ENCODE results near the gene CCL22. TPM values are rescaled to one million over a fixed set of nuclear protein-coding genes. Genes with fewer than 3 reads are reported as not detected.

The CCL22 gene
- total RNA-seq, 4 donors from 2014 or later = 0.40 to 3.3 TPM; not detected in 2

DNA sequence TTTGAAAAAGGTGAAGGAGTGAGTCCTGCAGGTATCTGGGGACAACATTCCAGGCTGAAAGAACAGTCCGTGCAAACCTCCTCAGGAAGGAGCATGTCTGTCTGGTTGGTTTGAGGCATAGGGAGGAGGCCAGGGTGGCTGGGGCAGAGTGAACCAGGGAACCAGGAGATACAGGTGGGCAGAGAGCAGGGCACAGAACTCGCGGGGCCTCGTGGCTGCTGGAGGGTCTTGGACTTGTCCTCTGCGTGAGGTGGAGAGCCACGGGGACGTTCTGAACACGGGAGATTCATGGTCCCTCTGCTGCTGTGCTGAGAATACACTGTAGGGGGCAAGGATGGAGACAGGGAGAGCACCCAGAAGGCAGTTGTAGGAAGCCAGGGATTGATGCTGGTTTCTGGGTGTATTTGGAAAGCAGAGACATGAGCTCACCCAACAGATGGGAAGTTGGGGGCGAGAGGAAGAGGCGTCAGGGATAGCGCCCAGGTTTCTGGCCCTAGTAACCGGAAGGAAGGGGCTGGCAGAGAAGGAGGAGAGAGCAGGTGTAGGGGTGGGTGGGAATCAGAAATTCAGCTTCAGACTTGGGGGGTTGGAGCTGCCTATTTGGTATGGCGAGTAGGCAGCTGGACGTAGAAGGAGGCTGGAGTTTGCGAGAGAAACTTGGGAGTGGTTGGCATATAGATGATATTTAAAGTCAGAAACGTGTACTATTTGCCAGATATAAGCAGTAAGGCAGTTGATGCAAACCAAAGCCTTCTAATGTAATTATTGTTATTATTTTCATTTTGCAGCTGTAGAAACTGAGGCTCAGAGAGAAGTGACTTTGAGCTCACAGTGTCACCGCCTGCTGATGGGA, 45.6 kb downstream of the CCL22 start, which contains the start of gene CCL17:
Gene CCL17 (plus strand): TSS at position 803 of the 853 bp plus-strand sequence. CDS start 9,166 bp downstream, outside the sequence.
- TF ChIP-seq, protein P1, sequence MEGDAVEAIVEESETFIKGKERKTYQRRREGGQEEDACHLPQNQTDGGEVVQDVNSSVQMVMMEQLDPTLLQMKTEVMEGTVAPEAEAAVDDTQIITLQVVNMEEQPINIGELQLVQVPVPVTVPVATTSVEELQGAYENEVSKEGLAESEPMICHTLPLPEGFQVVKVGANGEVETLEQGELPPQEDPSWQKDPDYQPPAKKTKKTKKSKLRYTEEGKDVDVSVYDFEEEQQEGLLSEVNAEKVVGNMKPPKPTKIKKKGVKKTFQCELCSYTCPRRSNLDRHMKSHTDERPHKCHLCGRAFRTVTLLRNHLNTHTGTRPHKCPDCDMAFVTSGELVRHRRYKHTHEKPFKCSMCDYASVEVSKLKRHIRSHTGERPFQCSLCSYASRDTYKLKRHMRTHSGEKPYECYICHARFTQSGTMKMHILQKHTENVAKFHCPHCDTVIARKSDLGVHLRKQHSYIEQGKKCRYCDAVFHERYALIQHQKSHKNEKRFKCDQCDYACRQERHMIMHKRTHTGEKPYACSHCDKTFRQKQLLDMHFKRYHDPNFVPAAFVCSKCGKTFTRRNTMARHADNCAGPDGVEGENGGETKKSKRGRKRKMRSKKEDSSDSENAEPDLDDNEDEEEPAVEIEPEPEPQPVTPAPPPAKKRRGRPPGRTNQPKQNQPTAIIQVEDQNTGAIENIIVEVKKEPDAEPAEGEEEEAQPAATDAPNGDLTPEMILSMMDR (IDR thresholded peaks at IDR 0.05) = no peak
- no peak for TF ChIP-seq POLR2A (IDR thresholded peaks at IDR 0.05)
- no peaks in the 10 kb centered on the region for H3K27me3 ChIP-seq
- H3K36me3 ChIP-seq = no peaks in the 10 kb centered on the region
- no peaks in the 10 kb centered on the region for H3K4me1 ChIP-seq
- no peak within 1 kb of the TSS for H3K27ac ChIP-seq
- no peaks in the 10 kb centered on the region for H3K9me3 ChIP-seq
- DNase-seq = no peak
- no peak within 1 kb of the TSS for H3K4me3 ChIP-seq

DNA sequence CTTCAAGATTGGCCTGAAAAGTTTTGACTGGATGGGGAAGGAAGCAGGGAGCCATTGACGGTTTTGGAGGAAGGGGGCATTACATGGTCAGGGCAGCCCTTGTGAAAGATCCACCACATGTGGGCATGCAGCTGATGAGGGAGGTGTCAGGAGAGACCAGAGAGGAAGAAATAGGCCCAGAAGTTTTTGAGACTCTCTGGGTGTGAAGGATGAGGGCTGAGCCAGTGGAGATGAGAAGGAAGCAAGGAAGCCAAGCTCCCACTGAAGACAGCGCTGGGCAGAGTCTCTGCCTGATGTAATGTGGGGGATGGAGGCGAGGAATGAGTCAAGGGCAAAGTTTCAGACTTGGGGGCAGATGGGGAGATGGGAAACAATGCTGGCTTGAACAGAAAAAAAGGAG, 46.5 kb downstream of the CCL22 start:
- no peak for DNase-seq
- H3K4me1 ChIP-seq = no peaks in the 10 kb centered on the region
- H3K27ac ChIP-seq = no peak overlapping the region
- no peaks in the 10 kb centered on the region for H3K9me3 ChIP-seq
- no peak overlapping the region for H3K4me3 ChIP-seq
- TF ChIP-seq POLR2A (IDR thresholded peaks at IDR 0.05) = no peak
- TF ChIP-seq, protein P1 (IDR thresholded peaks at IDR 0.05) = no peak
- no peaks in the 10 kb centered on the region for H3K36me3 ChIP-seq
- no peaks in the 10 kb centered on the region for H3K27me3 ChIP-seq

DNA sequence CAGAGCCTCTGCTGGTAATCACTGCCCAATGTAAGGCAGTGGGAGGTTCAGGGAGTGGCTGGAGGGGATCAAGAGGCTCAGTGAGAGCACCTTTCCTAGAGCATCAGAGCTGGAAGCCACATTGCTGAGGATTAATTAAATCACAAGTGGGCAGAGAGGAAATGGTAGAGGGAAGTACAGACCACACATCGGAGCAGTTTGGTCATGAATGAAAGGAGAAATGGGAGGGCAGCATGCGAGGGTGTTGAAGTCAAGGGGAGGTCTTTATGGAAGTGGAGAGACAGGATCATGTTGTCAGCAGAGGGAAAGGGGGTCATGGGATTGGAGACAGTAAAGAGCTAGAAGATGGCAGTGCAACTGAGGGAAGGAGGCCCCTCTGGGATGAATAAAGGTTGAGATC, 48.3 kb downstream of the CCL22 start:
- Histone ChIP-seq H3K36me3 (no peaks in the 10 kb centered on the region), H3K4me3 (no peak overlapping the region), H3K27ac (no peak overlapping the region), H3K27me3 (no peaks in the 10 kb centered on the region), H3K4me1 (no peaks in the 10 kb centered on the region), H3K9me3 (no peaks in the 10 kb centered on the region)
- TF ChIP-seq, protein P1 (IDR thresholded peaks at IDR 0.05) = no peak
- TF ChIP-seq POLR2A (IDR thresholded peaks at IDR 0.05) = no peak
- DNase-seq = no peak

DNA sequence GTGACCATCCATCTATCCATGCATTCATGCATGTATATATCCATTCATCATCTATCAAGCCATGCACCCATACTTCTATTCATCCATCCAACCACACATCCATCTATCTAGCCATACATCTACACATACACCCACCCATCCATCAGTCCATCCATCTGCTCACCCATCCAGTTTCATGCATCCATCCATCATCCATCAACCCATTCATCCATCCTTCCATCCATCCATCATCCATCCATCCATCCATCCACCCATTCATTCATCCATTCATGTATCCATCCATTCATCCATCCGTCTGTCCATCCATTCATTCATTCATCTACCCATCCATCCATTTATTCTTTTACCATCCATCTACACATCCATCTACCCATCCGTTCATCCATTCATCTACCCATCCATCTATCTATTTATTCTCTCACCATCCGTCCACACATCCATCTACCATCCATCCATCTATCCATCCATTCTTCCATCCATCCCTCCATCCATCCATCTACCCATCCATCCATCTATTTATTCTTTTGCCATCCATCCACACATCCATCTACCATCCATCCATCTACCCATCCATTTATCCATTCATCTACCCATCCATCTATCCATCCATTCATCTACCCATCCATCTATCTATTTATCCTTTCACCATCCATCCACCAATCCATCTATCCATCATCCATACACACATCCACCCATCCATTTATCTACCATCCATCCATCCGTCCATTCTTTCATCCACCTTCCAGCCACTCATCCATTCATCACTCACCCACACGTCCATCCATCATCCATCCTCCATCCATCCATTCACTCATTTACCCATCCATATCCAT, 49.2 kb downstream of the CCL22 start:
- no peak overlapping the region for H3K27ac ChIP-seq
- H3K4me1 ChIP-seq = peaks cover 0 to under 1% (median 0%) of the 10 kb centered on the region in 4 donors
- no peaks in the 10 kb centered on the region for H3K27me3 ChIP-seq
- H3K36me3 ChIP-seq = no peaks in the 10 kb centered on the region
- TF ChIP-seq, protein P1 (IDR thresholded peaks at IDR 0.05) = no peak
- no peak for TF ChIP-seq POLR2A (IDR thresholded peaks at IDR 0.05)
- no peak for DNase-seq
- no peaks in the 10 kb centered on the region for H3K9me3 ChIP-seq
- H3K4me3 ChIP-seq = no peak overlapping the region

DNA sequence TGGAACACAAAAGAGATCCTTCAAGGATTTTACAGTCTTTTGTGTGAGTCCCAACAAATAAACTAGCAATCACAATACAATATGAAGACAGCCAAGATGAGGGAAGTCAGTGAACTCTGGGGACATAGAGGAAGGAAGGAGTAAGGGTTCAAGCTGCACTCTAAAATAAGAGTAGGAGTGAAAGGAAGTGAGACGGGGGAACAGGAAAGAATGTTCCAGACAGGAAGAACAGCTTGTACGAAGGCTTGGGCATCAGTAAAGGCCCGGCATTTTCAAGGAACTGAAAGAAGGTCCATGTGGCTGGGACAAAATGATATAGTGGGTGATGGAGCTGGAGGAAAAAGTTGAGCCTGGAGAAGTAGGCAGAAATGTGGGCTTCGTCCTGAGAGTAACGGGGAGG, 50.5 kb downstream of the CCL22 start:
- no peak overlapping the region for H3K27ac ChIP-seq
- H3K9me3 ChIP-seq = no peaks in the 10 kb centered on the region
- TF ChIP-seq, protein P1 (IDR thresholded peaks at IDR 0.05) = no peak
- no peak overlapping the region for H3K4me3 ChIP-seq
- no peak for DNase-seq
- H3K36me3 ChIP-seq = no peaks in the 10 kb centered on the region
- H3K4me1 ChIP-seq = peaks cover 0 to 6% (median 0%) of the 10 kb centered on the region in 4 donors
- H3K27me3 ChIP-seq = no peaks in the 10 kb centered on the region
